GM18861 (cell line): Measurements from ENCODE around the gene COL1A2.

Source experiments
- ATAC-seq: cut with Tn5 transposase; IDR thresholded peaks from one replicate; pipeline ENCODE4 v1.9.1; 2021; ENCODE audit not compliant: unreplicated experiment

The COL1A2 gene

GRCh38 chr7:94432817-94433216 lies 38.1 kb downstream of the COL1A2 start:
- ATAC-seq: no peak

GRCh38 chr7:94433224-94433623 lies 38.5 kb downstream of the COL1A2 start:
- ATAC-seq: no peak

- ATAC-seq: no peak
Measured at GRCh38 chr7:94434042-94434441, 39.3 kb downstream of the COL1A2 start.

GRCh38 chr7:94436018-94436604 lies 41.4 kb downstream of the COL1A2 start:
- ATAC-seq: peak; percentile 86

GRCh38 chr7:94436700-94437099 lies 42.0 kb downstream of the COL1A2 start:
- no peak for ATAC-seq

- no peak for ATAC-seq
Measured at GRCh38 chr7:94439893-94440381, 45.2 kb downstream of the COL1A2 start.

- ATAC-seq: no peak
Measured at GRCh38 chr7:94440451-94441039, 45.9 kb downstream of the COL1A2 start.

- no peak for ATAC-seq
Measured at GRCh38 chr7:94441138-94441537, 46.4 kb downstream of the COL1A2 start.

GRCh38 chr7:94442639-94443038 lies 47.9 kb downstream of the COL1A2 start:
- no peak for ATAC-seq

GRCh38 chr7:94444813-94445212 lies 50.1 kb downstream of the COL1A2 start:
- ATAC-seq: no peak

- ATAC-seq: no peak
Measured at GRCh38 chr7:94445696-94446194, 51.0 kb downstream of the COL1A2 start.

- ATAC-seq: no peak
Measured at GRCh38 chr7:94446308-94446707, 51.6 kb downstream of the COL1A2 start.

- ATAC-seq: peak; percentile 71
Measured at GRCh38 chr7:94449151-94449725, 54.5 kb downstream of the COL1A2 start.

GRCh38 chr7:94450044-94450697 lies 55.5 kb downstream of the COL1A2 start:
- ATAC-seq: no peak

- no peak for ATAC-seq
Measured at GRCh38 chr7:94451187-94451586, 56.5 kb downstream of the COL1A2 start.

- no peak for ATAC-seq
Measured at GRCh38 chr7:94452239-94452638, 57.5 kb downstream of the COL1A2 start.

GRCh38 chr7:94453898-94454297 lies 59.2 kb downstream of the COL1A2 start:
- ATAC-seq: no peak

GRCh38 chr7:94458041-94458440 lies 63.3 kb downstream of the COL1A2 start:
- no peak for ATAC-seq

GRCh38 chr7:94466516-94466915 lies 71.8 kb downstream of the COL1A2 start:
- no peak for ATAC-seq

- ATAC-seq: no peak
Measured at GRCh38 chr7:94471604-94472003, 76.9 kb downstream of the COL1A2 start.

GRCh38 chr7:94472608-94473007 lies 77.9 kb downstream of the COL1A2 start:
- no peak for ATAC-seq
